Activated B cell treated with CpG ODN at 0.5 μM for 24 hours (primary cell): Measurements from ENCODE around the gene VPS54. TPM values are rescaled to one million over a fixed set of nuclear protein-coding genes. Genes with fewer than 3 reads are reported as not detected.

ENCODE experiments used
- ATAC-seq: fragments of 200-7000 bp; cut with Tn5 transposase; one replicate; pipeline ENCODE4 v1.10.0; 2021; ENCODE audit warnings: low read depth, mild to moderate bottlenecking, moderate library complexity
- CTCF ChIA-PET: fragments of 350-600 bp; sonication (Branson Sonifier 250); formaldehyde crosslinking; loops from one replicate; lab custom pipeline; 2021; ENCODE audit warnings: antibody characterized with exemption; lab: Charles Lee
- POLR2A ChIA-PET: fragments of 350-600 bp; sonication (Branson Sonifier 250); formaldehyde crosslinking; loops from one replicate; lab custom pipeline; 2021; ENCODE audit warnings: antibody characterized with exemption; lab: Charles Lee
- DNase-seq: peaks from one replicate; pipeline ENCODE4 v3.0.0; 2022
- H3K27ac Mint-ChIP-seq: one replicate; pipeline ENCODE4 v1.8.0; 2020; ENCODE audit warnings: mixed read lengths
- H3K27me3 Mint-ChIP-seq: one replicate; pipeline ENCODE4 v1.8.0; 2021; ENCODE audit warnings: mixed read lengths
- H3K36me3 Mint-ChIP-seq: one replicate; pipeline ENCODE4 v1.8.0; 2021; ENCODE audit warnings: low read depth, mixed read lengths
- H3K4me1 Mint-ChIP-seq: one replicate; pipeline ENCODE4 v1.8.0; 2021; ENCODE audit warnings: mixed read lengths
- H3K4me3 Mint-ChIP-seq: one replicate; pipeline ENCODE4 v1.8.0; 2020; ENCODE audit warnings: mild to moderate bottlenecking, mixed read lengths
- H3K9me3 Mint-ChIP-seq: one replicate; pipeline ENCODE4 v1.8.0; 2020; ENCODE audit warnings: mixed read lengths
- intact Hi-C: fragments of 100-400 bp; cut with micrococcal nuclease; formaldehyde crosslinking; loops from one replicate; pipeline ENCODE4 v1.15.1; 2024
- total RNA-seq: library from RNA; stranded (reverse); gene quantifications from 2 replicates; pipeline ENCODE4 v1.2.3, GENCODE V29; 2022
- TF ChIP-seq, protein P1 (sequence below): fragments of 200-600 bp; IDR thresholded peaks from one replicate; pipeline ENCODE4 v1.8.0; 2022; ENCODE audit warnings: antibody characterized with exemption, mild to moderate bottlenecking

The VPS54 gene
- total RNA-seq, 1 donor from 2014 or later: 13.1 TPM

DNA sequence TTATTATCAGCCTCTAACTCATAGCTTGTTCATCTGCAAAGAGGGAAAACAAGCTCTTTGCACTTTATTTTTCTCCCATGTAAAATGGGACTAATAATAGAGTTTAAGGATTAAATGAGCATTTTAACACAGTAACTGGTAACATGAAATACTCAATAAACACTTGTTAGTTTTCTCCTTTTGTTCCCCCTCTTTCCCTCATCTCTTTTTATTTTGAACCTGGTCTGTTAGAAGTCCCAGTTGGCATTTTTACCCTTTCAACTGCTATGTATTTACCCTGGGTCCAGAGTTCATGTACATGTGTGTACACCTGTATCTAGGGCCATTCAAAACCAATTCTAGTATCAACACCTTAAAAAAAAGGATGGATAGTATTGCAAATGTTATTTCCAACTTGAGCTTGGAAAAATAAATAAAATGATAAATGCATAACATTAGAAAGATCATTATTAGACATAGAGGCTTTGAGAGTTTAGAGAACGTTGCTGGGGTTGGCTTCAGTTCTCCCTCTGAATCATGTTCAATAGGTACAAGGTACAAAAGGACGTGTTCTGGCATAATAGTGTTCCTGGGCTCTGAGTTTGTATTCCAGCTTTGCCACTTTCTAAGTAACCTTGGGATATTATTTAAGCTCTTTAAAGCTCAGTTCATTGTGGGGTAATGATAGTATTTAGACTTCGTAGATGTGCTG lies 5.2 kb upstream of the VPS54 start:
- Mint-ChIP-seq H3K36me3 (no peaks in the 10 kb centered on the region), H3K27me3 (no peaks in the 10 kb centered on the region), H3K4me3 (no peak overlapping the region), H3K4me1 (peaks cover 15% of the 10 kb centered on the region), H3K27ac (no peak overlapping the region), H3K9me3 (no peaks in the 10 kb centered on the region)
- TF ChIP-seq, protein P1, sequence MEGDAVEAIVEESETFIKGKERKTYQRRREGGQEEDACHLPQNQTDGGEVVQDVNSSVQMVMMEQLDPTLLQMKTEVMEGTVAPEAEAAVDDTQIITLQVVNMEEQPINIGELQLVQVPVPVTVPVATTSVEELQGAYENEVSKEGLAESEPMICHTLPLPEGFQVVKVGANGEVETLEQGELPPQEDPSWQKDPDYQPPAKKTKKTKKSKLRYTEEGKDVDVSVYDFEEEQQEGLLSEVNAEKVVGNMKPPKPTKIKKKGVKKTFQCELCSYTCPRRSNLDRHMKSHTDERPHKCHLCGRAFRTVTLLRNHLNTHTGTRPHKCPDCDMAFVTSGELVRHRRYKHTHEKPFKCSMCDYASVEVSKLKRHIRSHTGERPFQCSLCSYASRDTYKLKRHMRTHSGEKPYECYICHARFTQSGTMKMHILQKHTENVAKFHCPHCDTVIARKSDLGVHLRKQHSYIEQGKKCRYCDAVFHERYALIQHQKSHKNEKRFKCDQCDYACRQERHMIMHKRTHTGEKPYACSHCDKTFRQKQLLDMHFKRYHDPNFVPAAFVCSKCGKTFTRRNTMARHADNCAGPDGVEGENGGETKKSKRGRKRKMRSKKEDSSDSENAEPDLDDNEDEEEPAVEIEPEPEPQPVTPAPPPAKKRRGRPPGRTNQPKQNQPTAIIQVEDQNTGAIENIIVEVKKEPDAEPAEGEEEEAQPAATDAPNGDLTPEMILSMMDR: no peak
- POLR2A ChIA-PET: no interaction called here
- CTCF ChIA-PET: no interaction called here
- ATAC-seq (no peak), DNase-seq (no peak)
- intact Hi-C loops: no loop called here

DNA sequence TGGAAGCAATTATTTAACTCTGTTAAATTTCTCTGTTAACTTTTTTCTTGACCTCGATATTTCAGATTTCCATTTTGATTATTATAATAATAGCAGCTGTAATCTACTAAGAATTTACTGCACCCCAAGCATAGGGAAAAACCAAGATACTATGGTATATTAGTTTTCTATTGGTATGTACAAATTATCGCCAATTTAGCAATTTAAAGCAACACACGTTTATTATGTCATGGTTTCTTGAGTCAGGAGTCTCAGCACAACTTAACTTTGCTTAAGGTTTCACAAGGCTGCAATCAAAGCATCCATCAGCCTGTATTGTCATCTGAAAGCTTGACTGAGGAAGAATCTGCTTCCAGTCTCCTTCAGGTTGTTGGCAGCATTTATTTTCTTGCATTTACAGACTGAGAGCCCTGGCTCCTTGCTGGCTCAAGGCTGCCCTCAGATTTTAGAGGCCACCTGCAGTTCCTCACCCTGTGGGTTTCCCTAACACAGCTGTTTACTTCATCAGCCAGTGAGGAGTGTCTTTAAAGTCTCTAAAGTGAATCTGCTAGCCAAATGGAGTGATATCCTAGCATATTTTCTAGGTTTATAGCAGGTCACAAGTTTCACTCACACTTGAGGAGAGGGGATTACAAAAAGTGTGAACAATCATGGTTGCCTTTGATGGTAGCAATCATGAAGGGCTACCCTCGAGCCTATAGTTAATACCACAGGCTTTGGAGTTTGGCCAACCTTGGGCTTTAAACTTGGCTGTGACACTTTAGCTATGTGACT lies 4.4 kb upstream of the VPS54 start:
- Mint-ChIP-seq H3K27me3 (no peaks in the 10 kb centered on the region), H3K27ac (no peak overlapping the region), H3K9me3 (no peaks in the 10 kb centered on the region), H3K4me3 (no peak overlapping the region), H3K4me1 (peaks cover 16% of the 10 kb centered on the region), H3K36me3 (no peaks in the 10 kb centered on the region)
- DNase-seq (no peak), ATAC-seq (no peak)
- intact Hi-C loops: no loop called here
- ChIA-PET CTCF (interaction anchor here (1.5 kb wide), 1 partner anchor 304 kb away, joined by 4 read pairs; no protein-coding TSS in a partner anchor), POLR2A (interaction anchor here (0.6 to 0.8 kb wide), 2 partner anchors 27 to 87 kb away, joined by 4 to 6 read pairs; no protein-coding TSS in a partner anchor)
- TF ChIP-seq, protein P1: no peak

DNA sequence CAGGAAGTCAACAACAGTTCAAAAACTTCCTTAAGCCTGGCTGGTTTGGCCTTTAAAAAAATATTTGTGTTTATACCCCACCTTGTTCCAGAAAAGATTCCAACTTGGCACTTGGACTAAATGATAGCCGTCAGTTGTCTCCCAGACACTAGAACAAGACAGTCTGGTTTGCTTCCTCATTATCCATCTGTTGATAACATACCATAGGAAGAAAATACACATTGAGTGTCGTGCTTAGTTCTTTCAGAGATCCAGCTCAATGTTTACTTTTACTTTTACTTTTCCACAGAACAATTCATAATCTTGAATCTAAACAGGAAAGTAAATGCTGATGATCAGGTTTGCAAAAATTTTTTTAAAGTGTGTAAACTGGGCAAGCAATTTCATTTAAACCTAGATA lies 2.4 kb upstream of the VPS54 start:
- POLR2A ChIA-PET: interaction anchor here (0.6 kb wide), 1 partner anchor 12 kb away, joined by 11 read pairs; no protein-coding TSS in a partner anchor
- Mint-ChIP-seq H3K36me3 (peaks cover 6% of the 10 kb centered on the region), H3K4me1 (peaks cover 27% of the 10 kb centered on the region), H3K27me3 (no peaks in the 10 kb centered on the region), H3K27ac (no peak overlapping the region), H3K9me3 (no peaks in the 10 kb centered on the region), H3K4me3 (peak overlapping the region; percentile 15)
- intact Hi-C loops: no loop called here
- CTCF ChIA-PET: interaction anchor here (1.0 kb wide), 1 partner anchor 15 kb away, joined by 3 read pairs; no protein-coding TSS in a partner anchor
- TF ChIP-seq, protein P1: no peak
- no peak for ATAC-seq
- no peak for DNase-seq

DNA sequence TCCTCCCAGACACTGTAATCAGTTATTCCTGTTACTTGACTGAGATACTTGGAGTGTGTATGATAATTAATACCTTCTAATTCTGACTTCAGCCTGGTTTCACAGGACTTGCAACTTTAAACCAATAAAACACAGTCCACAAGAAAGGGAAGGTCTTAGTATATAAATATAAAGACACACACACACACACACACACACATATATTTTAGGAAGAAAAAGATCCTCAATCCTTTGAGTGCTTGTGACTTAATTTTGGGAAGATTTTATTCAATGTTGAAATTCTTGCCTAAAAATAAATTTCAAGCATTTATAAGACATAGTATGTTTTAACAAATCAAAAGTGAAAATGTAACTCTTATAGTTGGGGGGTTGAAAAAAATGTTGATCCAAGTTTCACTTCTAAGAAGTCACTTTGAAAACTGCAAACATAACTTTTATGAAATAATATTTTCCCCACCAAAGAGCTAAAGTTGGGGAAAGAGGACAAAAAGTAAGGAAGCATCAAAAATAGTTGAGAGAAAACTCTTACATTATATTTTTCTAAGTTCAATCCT lies 824 bp upstream of the VPS54 start:
- Mint-ChIP-seq H3K27ac (peak overlapping the region; percentile 88), H3K9me3 (no peaks in the 10 kb centered on the region), H3K27me3 (no peaks in the 10 kb centered on the region), H3K4me1 (peaks cover 34% of the 10 kb centered on the region), H3K36me3 (peaks cover 6% of the 10 kb centered on the region), H3K4me3 (peak overlapping the region; percentile 80)
- TF ChIP-seq, protein P1: no peak
- POLR2A ChIA-PET: interaction anchor here (0.6 to 1.2 kb wide), 7 partner anchors 11 to 845 kb away, joined by 3 to 9 read pairs (median 3); partner anchors contain the start of gene WDPCP
- ATAC-seq (no peak), DNase-seq (no peak)
- CTCF ChIA-PET: no interaction called here
- intact Hi-C loops: loop anchor here (1.0 to 5.0 kb wide), 3 partner anchors 179 to 1207 kb away; partner anchors contain the start of genes ACTR2, MDH1, UGP2 and WDPCP
